LNCaP clone FGC (cell line): ENCODE data around the gene SH2D6.
"Not testable (repeated sequence)": the region's sequence is repeated elsewhere in the genome, so short reads cannot be mapped to it uniquely, and the experiment has no call there.

Experiments
- DNase-seq: peaks from one replicate; pipeline ENCODE4 v3.0.0-alpha.2; 2011; ENCODE audit warnings: low read depth
- H3K4me3 ChIP-seq: 2 replicates; pipeline ENCODE4 v1.5.1; 2011; ENCODE audit warnings: mild to moderate bottlenecking, low read depth, low read length, control low read depth
- CTCF ChIP-seq: IDR thresholded peaks from 2 replicates; pipeline ENCODE4 v1.5.1; 2012; ENCODE audit warnings: mild to moderate bottlenecking; ENCODE audit not compliant: control insufficient read depth, insufficient read depth; ENCODE audit errors: extremely low read depth

SH2D6 gene

DNA sequence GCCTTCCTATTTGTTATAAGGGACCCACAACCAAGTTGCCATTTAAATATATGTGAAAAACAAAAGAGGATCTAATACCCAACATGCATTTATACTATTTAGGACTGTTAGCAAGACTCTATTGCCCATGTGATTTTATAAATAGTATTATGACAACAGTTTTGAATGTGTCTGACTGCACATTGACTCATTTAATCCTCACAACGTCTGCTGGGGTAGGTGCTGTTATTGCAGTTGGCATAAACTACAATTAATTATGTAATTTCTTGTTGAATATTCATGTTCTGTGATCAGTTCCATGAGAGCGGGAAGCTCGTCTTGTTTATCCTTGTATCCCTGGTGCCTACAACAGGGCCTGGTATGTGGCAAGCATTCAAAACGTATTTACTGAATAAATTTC is 53.7 kb downstream of the SH2D6 start:
- no peak for TF ChIP-seq CTCF
- no peak overlapping the region for H3K4me3 ChIP-seq
- DNase-seq = no peak

GRCh38 chr2:85475799-85476490 is 57.4 kb downstream of the SH2D6 start:
- no peak for TF ChIP-seq CTCF
- DNase-seq = no peak
- no peak overlapping the region for H3K4me3 ChIP-seq

DNA sequence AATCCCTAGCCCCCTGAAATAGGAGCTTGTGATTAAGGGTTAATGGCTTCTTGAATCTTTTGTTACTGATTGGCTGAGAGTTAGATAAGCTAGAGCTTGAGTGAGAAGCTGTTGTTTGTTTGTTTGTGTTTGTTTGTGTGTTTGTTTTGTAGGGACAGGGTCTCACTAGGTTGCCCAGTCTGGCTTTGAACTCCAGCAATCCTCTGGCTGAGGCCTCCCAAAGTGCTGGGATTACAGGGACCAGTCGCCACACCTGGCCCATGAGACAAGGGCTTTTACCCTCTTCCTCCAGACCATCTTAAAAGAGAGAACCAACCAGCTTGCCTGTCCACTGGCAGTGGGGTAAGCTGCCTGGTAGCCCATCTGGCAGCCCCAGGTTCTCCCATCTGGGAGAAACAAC is 58.1 kb downstream of the SH2D6 start:
- no peak for DNase-seq
- no peak for TF ChIP-seq CTCF
- H3K4me3 ChIP-seq = no peak overlapping the region

- no peak for TF ChIP-seq CTCF
- no peak overlapping the region for H3K4me3 ChIP-seq
- DNase-seq = no peak
Measured at GRCh38 chr2:85477884-85478283, 59.4 kb downstream of the SH2D6 start.

- DNase-seq = peak; percentile 28
- no peak for TF ChIP-seq CTCF
- H3K4me3 ChIP-seq = no peak overlapping the region
Measured at GRCh38 chr2:85481818-85482777, 63.6 kb downstream of the SH2D6 start.

GRCh38 chr2:85484615-85485014 is 66.1 kb downstream of the SH2D6 start:
- H3K4me3 ChIP-seq, DNase-seq: not testable (repeated sequence)

DNA sequence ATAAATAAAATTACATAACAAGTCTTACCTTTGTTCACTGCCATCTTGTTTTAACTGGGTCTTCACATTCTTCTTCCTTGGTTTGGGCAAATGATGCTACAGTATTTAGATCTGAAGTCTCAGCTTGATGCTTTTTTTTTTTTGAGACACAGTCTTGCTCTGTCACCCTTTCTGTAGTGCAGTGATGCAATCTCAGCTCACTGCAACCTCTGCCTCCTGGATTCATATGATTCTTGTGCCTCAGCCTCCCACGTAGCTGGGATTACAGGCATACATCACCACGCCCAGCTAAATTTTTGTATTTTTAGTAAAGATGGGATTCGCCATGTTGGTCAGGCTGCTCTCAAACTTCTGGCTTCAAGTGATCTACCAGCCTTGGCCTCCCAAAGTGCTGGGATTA is 67.3 kb downstream of the SH2D6 start:
- H3K4me3 ChIP-seq = no peak overlapping the region
- DNase-seq = no peak
- TF ChIP-seq CTCF = no peak
